Muscle of leg (tissue), 11 donors: Measurements from ENCODE around the gene CLSTN2. TPM values are rescaled to one million over a fixed set of nuclear protein-coding genes. Genes with fewer than 3 reads are reported as not detected.

Experiments
- DNase-seq: peaks from one replicate; pipeline ENCODE4 v3.0.0; 2013
- H3K27ac ChIP-seq: one replicate; pipeline ENCODE4 v1.5.1; 2013; ENCODE audit warnings: mild to moderate bottlenecking, low read length, control low read depth
- H3K27me3 ChIP-seq: one replicate; pipeline ENCODE4 v1.6.1; 2013; ENCODE audit warnings: low read length; ENCODE audit not compliant: control insufficient read depth, insufficient read depth
- H3K36me3 ChIP-seq: one replicate; pipeline ENCODE4 v1.6.1; 2013; ENCODE audit warnings: low read length; ENCODE audit not compliant: control insufficient read depth, insufficient read depth
- H3K4me1 ChIP-seq: one replicate; pipeline ENCODE4 v1.6.1; 2013; ENCODE audit warnings: low read length; ENCODE audit not compliant: control insufficient read depth, insufficient read depth
- H3K4me3 ChIP-seq: one replicate; pipeline ENCODE4 v1.5.1; 2013; ENCODE audit warnings: low read length, control low read depth
- H3K9me3 ChIP-seq: replicated peaks from 2 replicates; pipeline ENCODE4 v1.6.1; 2013; ENCODE audit warnings: low read depth, low read length; ENCODE audit not compliant: control insufficient read depth
- WGBS: methylation state at CpG from one replicate; pipeline ENCODE4 v1.1.5; 2013; ENCODE audit warnings: missing lambda C conversion rate; ENCODE audit not compliant: insufficient coverage; 5-methylcytosine and 5-hydroxymethylcytosine counted together
- polyA plus RNA-seq, 8 donors: library from polyadenylated mRNA; unstranded; fragments of 120-200 nt; gene quantifications; one replicate each; pipeline versions ENCODE4 v1.2.1 to v1.2.3, GENCODE V29; 2013; ENCODE audit warnings: inconsistent platforms in 1 of 8, low replicate concordance in 1 of 8; ENCODE audit not compliant: insufficient read length in 8 of 8, insufficient read depth in 1 of 8
- total RNA-seq: library from RNA; stranded (reverse); fragments of 120-200 nt; gene quantifications from one replicate; pipeline ENCODE4 v1.2.4, GENCODE V29; 2013

CLSTN2 gene
- total and polyA plus RNA-seq, 9 donors = 1.9 to 5.2 (median 3.1) TPM

- Histone ChIP-seq H3K4me3 (no peak overlapping the region), H3K9me3 (no peaks in the 10 kb centered on the region), H3K27ac (no peak overlapping the region), H3K4me1 (peaks cover 12% of the 10 kb centered on the region), H3K27me3 (no peaks in the 10 kb centered on the region), H3K36me3 (no peaks in the 10 kb centered on the region)
- DNase-seq = no peak
Observed at GRCh38 chr3:140196970-140197369, 262.0 kb downstream of the CLSTN2 start.

GRCh38 chr3:140198242-140198641 is 263.3 kb downstream of the CLSTN2 start:
- no peaks in the 10 kb centered on the region for H3K27me3 ChIP-seq
- H3K4me1 ChIP-seq = peaks cover 12% of the 10 kb centered on the region
- no peak overlapping the region for H3K27ac ChIP-seq
- no peak overlapping the region for H3K4me3 ChIP-seq
- no peaks in the 10 kb centered on the region for H3K9me3 ChIP-seq
- peak; percentile 53 for DNase-seq
- H3K36me3 ChIP-seq = no peaks in the 10 kb centered on the region
- WGBS = 48% methylated on average over 2 of the region's 2 CpGs

- no CpG with 5 or more reads among the region's 2 CpGs for WGBS
- no peaks in the 10 kb centered on the region for H3K36me3 ChIP-seq
- DNase-seq = no peak
- H3K27me3 ChIP-seq = no peaks in the 10 kb centered on the region
- no peak overlapping the region for H3K4me3 ChIP-seq
- peaks cover 12% of the 10 kb centered on the region for H3K4me1 ChIP-seq
- H3K27ac ChIP-seq = no peak overlapping the region
- no peaks in the 10 kb centered on the region for H3K9me3 ChIP-seq
Observed at GRCh38 chr3:140199008-140199407, 264.0 kb downstream of the CLSTN2 start.

GRCh38 chr3:140199743-140200142 is 264.8 kb downstream of the CLSTN2 start:
- H3K36me3 ChIP-seq = no peaks in the 10 kb centered on the region
- no peaks in the 10 kb centered on the region for H3K9me3 ChIP-seq
- 50% methylated on average over 1 of the region's 2 CpGs for WGBS
- H3K4me1 ChIP-seq = peaks cover 12% of the 10 kb centered on the region
- no peaks in the 10 kb centered on the region for H3K27me3 ChIP-seq
- no peak overlapping the region for H3K4me3 ChIP-seq
- no peak overlapping the region for H3K27ac ChIP-seq
- no peak for DNase-seq

DNA sequence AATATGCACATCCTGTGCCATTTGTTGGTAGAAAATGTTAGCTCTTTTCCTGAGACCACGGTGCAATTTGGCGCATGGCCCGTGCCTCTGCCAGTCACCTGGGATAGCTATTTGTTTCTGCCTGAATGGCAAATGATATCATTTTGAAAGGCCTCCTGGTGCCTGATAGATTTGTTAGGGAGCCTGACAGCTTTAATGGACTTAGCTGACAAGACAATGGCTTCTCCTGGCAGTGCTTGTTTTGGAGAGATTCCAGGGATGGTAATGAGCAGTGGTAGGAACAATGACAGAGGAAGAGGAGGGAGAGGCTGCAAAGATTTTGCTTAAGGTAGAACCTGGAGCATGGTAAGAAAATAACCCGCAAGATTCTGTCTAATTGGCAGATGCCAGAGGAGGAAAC is 268.5 kb downstream of the CLSTN2 start:
- Histone ChIP-seq H3K9me3 (no peaks in the 10 kb centered on the region), H3K36me3 (no peaks in the 10 kb centered on the region), H3K4me1 (peaks cover 10% of the 10 kb centered on the region), H3K27me3 (no peaks in the 10 kb centered on the region), H3K27ac (no peak overlapping the region), H3K4me3 (no peak overlapping the region)
- WGBS = 69% methylated on average over 3 of the region's 4 CpGs
- no peak for DNase-seq

- Histone ChIP-seq H3K27me3 (no peaks in the 10 kb centered on the region), H3K9me3 (no peaks in the 10 kb centered on the region), H3K36me3 (no peaks in the 10 kb centered on the region), H3K27ac (no peak overlapping the region), H3K4me3 (no peak overlapping the region), H3K4me1 (peaks cover 2% of the 10 kb centered on the region)
- no peak for DNase-seq
- 73% methylated on average over 2 of the region's 5 CpGs for WGBS
Observed at GRCh38 chr3:140204271-140204984, 269.4 kb downstream of the CLSTN2 start.

- H3K27me3 ChIP-seq = no peaks in the 10 kb centered on the region
- no peaks in the 10 kb centered on the region for H3K4me1 ChIP-seq
- H3K27ac ChIP-seq = no peak overlapping the region
- no peaks in the 10 kb centered on the region for H3K36me3 ChIP-seq
- H3K9me3 ChIP-seq = no peaks in the 10 kb centered on the region
- H3K4me3 ChIP-seq = no peak overlapping the region
- no peak for DNase-seq
- 73% methylated on average over 2 of the region's 4 CpGs for WGBS
Observed at GRCh38 chr3:140205598-140205997, 270.6 kb downstream of the CLSTN2 start.

- no peak overlapping the region for H3K27ac ChIP-seq
- no peaks in the 10 kb centered on the region for H3K4me1 ChIP-seq
- H3K27me3 ChIP-seq = no peaks in the 10 kb centered on the region
- DNase-seq = peak; percentile 58
- H3K4me3 ChIP-seq = no peak overlapping the region
- no peaks in the 10 kb centered on the region for H3K36me3 ChIP-seq
- 13% methylated on average over 1 of the region's 4 CpGs for WGBS
- H3K9me3 ChIP-seq = no peaks in the 10 kb centered on the region
Observed at GRCh38 chr3:140206196-140207040, 271.4 kb downstream of the CLSTN2 start.

DNA sequence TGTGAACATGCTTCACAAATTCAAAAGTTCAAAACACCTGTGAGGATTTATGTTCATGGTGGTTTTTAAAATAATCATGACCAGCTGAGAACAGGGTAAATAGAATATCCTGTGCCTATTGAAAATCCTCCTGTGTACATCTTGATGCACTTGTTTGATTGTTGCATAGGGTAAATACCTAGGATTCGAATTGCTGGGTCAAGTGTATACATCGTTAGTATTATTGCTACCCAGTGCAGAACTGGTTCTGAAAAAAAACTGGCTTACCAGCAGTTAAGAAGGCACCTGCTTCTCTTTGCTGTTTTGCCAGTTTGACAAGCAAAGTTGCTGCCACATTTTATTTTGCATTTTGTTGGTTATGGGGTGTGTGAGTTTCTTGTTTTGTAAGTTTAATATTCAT is 272.6 kb downstream of the CLSTN2 start:
- WGBS = 33% methylated on average over 1 of the region's 2 CpGs

DNA sequence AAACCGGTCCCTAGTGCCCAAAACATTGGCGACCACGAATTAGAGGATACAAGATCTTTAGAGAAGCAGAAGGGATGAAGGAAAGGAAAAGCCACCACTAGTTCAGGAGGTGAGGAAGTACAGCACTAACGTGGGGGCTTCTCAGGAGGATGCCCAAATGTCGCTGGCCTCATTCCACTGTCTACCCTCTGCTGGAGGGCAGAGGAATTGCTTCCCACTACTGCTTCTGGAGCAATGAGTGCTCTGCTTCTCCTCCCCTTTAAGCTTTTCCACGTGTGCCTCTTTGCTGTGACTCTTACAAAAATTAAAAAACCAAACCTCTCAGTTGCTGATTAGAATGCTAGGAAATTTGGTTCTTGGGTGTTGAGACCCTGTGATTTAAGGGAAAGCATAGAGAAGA is 281.3 kb downstream of the CLSTN2 start:
- Histone ChIP-seq H3K27ac (no peak overlapping the region), H3K4me1 (no peaks in the 10 kb centered on the region), H3K9me3 (no peaks in the 10 kb centered on the region), H3K4me3 (no peak overlapping the region), H3K27me3 (no peaks in the 10 kb centered on the region), H3K36me3 (no peaks in the 10 kb centered on the region)
- no peak for DNase-seq
- WGBS = 40% methylated on average over 2 of the region's 6 CpGs

More for the DNA sequence above, 272.6 kb downstream of the CLSTN2 start:
- Histone ChIP-seq H3K27me3 (no peaks in the 10 kb centered on the region), H3K27ac (no peak overlapping the region), H3K36me3 (no peaks in the 10 kb centered on the region), H3K9me3 (no peaks in the 10 kb centered on the region), H3K4me1 (no peaks in the 10 kb centered on the region), H3K4me3 (no peak overlapping the region)
- no peak for DNase-seq
